GM23248 (cell line): ENCODE data around the gene KRCC1. TPM values are rescaled to one million over a fixed set of nuclear protein-coding genes. Genes with fewer than 3 reads are reported as not detected.
A peak's percentile ranks its signal among the peaks of the same experiment; 100 is the strongest.
"Not testable (repeated sequence)": the region's sequence is repeated elsewhere in the genome, so short reads cannot be mapped to it uniquely, and the experiment has no call there.

ENCODE experiments used
- DNase-seq: peaks from one replicate; pipeline ENCODE4 v3.0.0-alpha.2; 2015
- H2AFZ ChIP-seq: fragments of 200-600 bp; sonication (generic); 2 replicates; pipeline ENCODE4 v1.6.1; 2016; ENCODE audit warnings: antibody characterized with exemption
- H3F3A ChIP-seq: fragments of 200-600 bp; sonication (generic); 2 replicates; pipeline ENCODE4 v1.6.1; 2016; ENCODE audit warnings: mild to moderate bottlenecking, antibody characterized with exemption, mixed run types; ENCODE audit not compliant: insufficient read depth
- H3K27ac ChIP-seq: fragments of 200-600 bp; sonication (generic); 2 replicates; pipeline ENCODE4 v1.5.1; 2016; ENCODE audit warnings: mild to moderate bottlenecking
- H3K27me3 ChIP-seq: fragments of 200-600 bp; sonication (generic); replicated peaks from 2 replicates; pipeline ENCODE4 v1.6.1; 2016; ENCODE audit warnings: mild to moderate bottlenecking; ENCODE audit not compliant: insufficient read depth
- H3K36me3 ChIP-seq: fragments of 200-600 bp; sonication (generic); 2 replicates; pipeline ENCODE4 v1.6.1; 2016; ENCODE audit warnings: low read depth, mild to moderate bottlenecking
- H3K4me1 ChIP-seq: fragments of 200-600 bp; sonication (generic); 2 replicates; pipeline ENCODE4 v1.6.1; 2016; ENCODE audit warnings: mild to moderate bottlenecking; ENCODE audit not compliant: insufficient read depth
- H3K4me2 ChIP-seq: fragments of 200-600 bp; sonication (generic); one replicate; pipeline ENCODE4 v1.6.1; 2016; ENCODE audit warnings: mild to moderate bottlenecking; ENCODE audit not compliant: unreplicated experiment
- H3K4me3 ChIP-seq: fragments of 200-600 bp; sonication (generic); 2 replicates; pipeline ENCODE4 v1.5.1; 2016; ENCODE audit warnings: mild to moderate bottlenecking
- H3K79me2 ChIP-seq: fragments of 200-600 bp; sonication (generic); 2 replicates; pipeline ENCODE4 v1.6.1; 2016; ENCODE audit warnings: mild to moderate bottlenecking; ENCODE audit not compliant: insufficient read depth
- H3K9ac ChIP-seq: fragments of 200-600 bp; sonication (generic); 2 replicates; pipeline ENCODE4 v1.6.1; 2016; ENCODE audit warnings: mild to moderate bottlenecking
- H3K9me2 ChIP-seq: fragments of 200-600 bp; sonication (generic); 2 replicates; pipeline ENCODE4 v1.6.1; 2016; ENCODE audit warnings: mixed run types, mild to moderate bottlenecking, moderate library complexity; ENCODE audit not compliant: insufficient read depth
- H3K9me3 ChIP-seq: fragments of 200-600 bp; sonication (generic); one replicate; pipeline ENCODE4 v1.6.1; 2017; ENCODE audit warnings: low read depth
- H4K20me1 ChIP-seq: fragments of 200-600 bp; sonication (generic); 2 replicates; pipeline ENCODE4 v1.6.0; 2016; ENCODE audit not compliant: insufficient read depth
- EZH2 ChIP-seq: fragments of 200-600 bp; sonication (generic); IDR thresholded peaks from 2 replicates; pipeline ENCODE4 v1.6.1; 2018; ENCODE audit warnings: antibody characterized with exemption, mild to moderate bottlenecking; ENCODE audit not compliant: insufficient read depth, poor library complexity, severe bottlenecking
- EZH2phosphoT487 ChIP-seq: fragments of 200-600 bp; sonication (generic); IDR thresholded peaks from 2 replicates; pipeline ENCODE4 v1.6.1; 2018; ENCODE audit warnings: antibody characterized with exemption, moderate library complexity, mild to moderate bottlenecking, low read depth; ENCODE audit not compliant: insufficient read depth
- WGBS, 2 experiments: methylation state at CpG; one replicate each; pipeline ENCODE4 v1.1.6; 2015 to 2017; ENCODE audit warnings: low lambda C conversion rate in 2 of 2, low coverage in 1 of 2; ENCODE audit errors: missing lambda C conversion rate in 2 of 2; 5-methylcytosine and 5-hydroxymethylcytosine counted together
- in situ Hi-C: fragments of 300-500 bp; cut with MboI; formaldehyde crosslinking; loops from 2 replicates; pipeline ENCODE4 v1.15.0; 2020
- polyA plus RNA-seq: library from polyadenylated mRNA; unstranded; fragments of >200 nt; fragmentation: Nextera tagmentation; extraction: Ambion mirVana; gene quantifications from 2 replicates; pipeline ENCODE4 v1.2.1, GENCODE V29; 2016
- total RNA-seq: library from RNA; depleted of rRNA; stranded (reverse); fragments of >200 nt; shearing (Covaris generic); gene quantifications from 2 replicates; pipeline ENCODE4 v1.2.3, GENCODE V29; 2014

KRCC1 gene
- total and polyA plus RNA-seq, 2 experiments from 2014 or later, result 33.1 to 41.3 TPM

DNA sequence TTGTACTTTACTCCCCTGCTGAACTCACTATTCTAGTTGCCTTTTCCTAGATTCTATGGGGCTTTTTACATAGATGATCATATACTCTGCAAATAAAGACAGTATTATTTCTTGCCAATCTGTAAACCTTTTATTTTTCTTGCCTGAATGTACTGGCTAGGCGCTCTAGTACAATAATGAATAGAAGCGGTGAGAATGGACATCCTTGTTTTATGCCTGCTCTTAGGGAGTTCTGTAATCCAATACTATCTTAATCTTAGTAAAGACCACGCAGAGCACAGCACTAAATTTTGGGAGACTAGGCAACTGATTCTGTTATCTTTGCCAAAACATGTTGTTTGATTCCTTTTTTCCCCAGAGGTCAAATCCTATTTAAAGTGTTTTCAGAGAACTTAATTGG lies 7.0 kb downstream of the KRCC1 start:
- Histone ChIP-seq H3K36me3 (peaks cover 20% of the 10 kb centered on the region), H3K79me2 (peaks cover 100% of the 10 kb centered on the region)
- in situ Hi-C loops, result no loop called here

DNA sequence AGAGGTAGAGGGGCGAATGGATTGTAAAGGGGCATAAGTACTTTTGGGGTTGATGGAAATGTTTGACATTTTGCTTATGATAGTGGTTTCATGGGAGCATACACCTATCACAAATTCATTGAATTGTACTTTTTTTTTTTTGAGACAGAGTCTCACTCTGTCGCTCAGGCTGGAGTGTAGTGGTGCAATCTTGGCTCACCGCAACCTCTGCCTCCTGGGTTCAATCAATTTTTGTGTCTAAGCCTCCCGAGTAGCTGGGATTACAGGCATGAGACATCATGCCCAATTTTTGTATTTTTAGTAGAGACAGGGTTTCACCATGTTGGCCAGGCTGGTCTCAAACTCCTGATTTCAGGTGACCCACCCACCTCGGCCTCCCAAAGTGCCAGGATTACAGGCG lies 10.0 kb downstream of the KRCC1 start:
- H3K27ac ChIP-seq, H3K9me3 ChIP-seq, H2AFZ ChIP-seq, H3K4me3 ChIP-seq, H3K4me2 ChIP-seq, H3K27me3 ChIP-seq, H4K20me1 ChIP-seq, H3K4me1 ChIP-seq, in situ Hi-C loops, DNase-seq, H3K9me2 ChIP-seq, H3K9ac ChIP-seq: not testable (repeated sequence)
- Histone ChIP-seq H3F3A (peaks cover 54% of the 10 kb centered on the region), H3K36me3 (peaks cover 14% of the 10 kb centered on the region), H3K79me2 (peaks cover 98% of the 10 kb centered on the region)
- WGBS, 2 experiments, result 77 to 80% methylated on average over 6 of the region's 6 CpGs

More for the DNA sequence above, 7.0 kb downstream of the KRCC1 start:
- DNase-seq, result no peak
- Histone ChIP-seq H3K4me2 (no peak overlapping the region), H2AFZ (no peak overlapping the region), H3K9ac (no peak overlapping the region), H3K4me3 (no peak overlapping the region), H4K20me1 (0 out of 2 replicates have a peak, but pooled peaks cover 12% of the 10 kb centered on the region), H3K27me3 (no peaks in the 10 kb centered on the region), H3K4me1 (peaks cover 7% of the 10 kb centered on the region), H3K9me3 (no peaks in the 10 kb centered on the region), H3K9me2 (no peaks in the 10 kb centered on the region), H3K27ac (no peak overlapping the region), H3F3A (peaks cover 35% of the 10 kb centered on the region)
- TF ChIP-seq EZH2, result no peak
- TF ChIP-seq EZH2phosphoT487, result no peak
- 98 to 99% methylated on average over 3 of the region's 3 CpGs for WGBS, 2 experiments

DNA sequence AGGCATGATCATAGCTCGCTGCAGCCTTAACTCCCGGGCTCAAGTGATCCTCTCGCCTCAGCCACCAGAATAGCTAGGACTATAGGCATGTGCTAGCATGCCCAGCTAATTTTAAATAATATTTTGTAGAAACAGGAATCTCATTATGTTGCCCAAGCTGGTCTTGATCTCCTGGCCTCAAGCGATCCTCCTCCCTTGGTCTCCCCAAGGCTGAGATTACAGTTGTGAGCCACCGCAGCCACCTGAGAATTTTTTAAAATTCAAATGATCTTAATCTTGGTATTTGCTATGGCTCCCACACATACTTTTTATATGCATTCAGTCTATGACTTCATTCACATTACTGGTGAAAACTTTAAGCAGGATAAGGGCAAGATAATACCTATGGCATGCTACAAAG lies 13.1 kb downstream of the KRCC1 start:
- Histone ChIP-seq H3K79me2 (peaks cover 78% of the 10 kb centered on the region), H3K4me2 (no peak overlapping the region), H3K4me1 (peaks cover 18% of the 10 kb centered on the region), H3K27me3 (no peaks in the 10 kb centered on the region), H3K9ac (no peak overlapping the region), H3K9me2 (no peaks in the 10 kb centered on the region), H3K4me3 (no peak overlapping the region), H3K27ac (no peak overlapping the region), H3F3A (peaks cover 82% of the 10 kb centered on the region), H4K20me1 (no peaks in the 10 kb centered on the region), H3K9me3 (no peaks in the 10 kb centered on the region), H2AFZ (no peak overlapping the region), H3K36me3 (peaks cover 4% of the 10 kb centered on the region; the same call in 1 of the 2 replicates)
- WGBS, 2 experiments, result 96 to 98% methylated on average over 5 of the region's 5 CpGs
- TF ChIP-seq EZH2 (no peak), EZH2phosphoT487 (no peak)
- in situ Hi-C loops, result no loop called here
- DNase-seq, result no peak

DNA sequence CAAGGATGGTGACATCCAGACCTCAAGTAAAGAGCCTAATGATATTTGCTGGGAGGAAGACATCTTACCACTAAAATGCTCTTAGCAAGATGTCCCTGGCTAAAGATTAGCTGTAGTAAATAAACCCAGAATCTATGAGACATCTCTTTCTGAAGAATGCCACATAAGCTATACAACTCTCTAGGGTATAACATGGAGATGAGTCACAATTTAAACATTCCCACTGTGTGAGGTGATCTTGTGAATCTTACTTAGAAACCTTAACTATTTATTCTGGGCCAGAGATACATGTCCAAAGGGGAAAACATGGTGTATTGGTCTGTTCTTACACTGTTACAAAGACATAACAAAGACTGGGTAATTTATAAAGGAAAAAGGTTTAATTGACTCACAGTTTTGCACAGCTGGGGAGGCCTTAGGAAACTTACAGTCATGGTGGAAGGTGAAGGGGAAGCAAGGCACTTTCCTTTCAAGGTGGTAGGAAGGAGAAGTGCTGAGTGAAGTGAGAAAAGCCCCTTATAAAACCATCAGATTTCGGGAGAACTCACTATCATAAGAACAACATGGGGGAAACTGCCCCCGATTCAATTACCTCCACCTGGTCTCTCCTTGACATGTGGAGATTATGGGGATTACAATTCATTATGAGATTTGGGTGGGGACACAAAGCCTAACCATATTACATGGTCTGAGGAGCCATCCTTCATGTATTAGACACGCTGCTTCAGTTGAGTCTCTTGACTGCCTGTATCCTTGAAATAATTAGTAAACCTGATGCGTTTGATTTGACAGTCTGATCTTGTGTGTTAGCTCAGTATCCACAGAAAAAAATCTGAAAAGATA lies 17.1 kb downstream of the KRCC1 start:
- Histone ChIP-seq H2AFZ (no peak overlapping the region), H3K4me3 (no peak overlapping the region), H3K9ac (peak overlapping the region; percentile 30; the same call in 1 of the 2 replicates), H3K9me2 (no peaks in the 10 kb centered on the region), H3K27ac (peak overlapping the region; percentile 84), H3K4me1 (peaks cover 34% of the 10 kb centered on the region), H3F3A (peaks cover 57% of the 10 kb centered on the region), H3K9me3 (no peaks in the 10 kb centered on the region), H3K4me2 (peak overlapping the region; percentile 26), H3K79me2 (peaks cover 74% of the 10 kb centered on the region), H4K20me1 (no peaks in the 10 kb centered on the region), H3K27me3 (no peaks in the 10 kb centered on the region), H3K36me3 (peaks cover 31% of the 10 kb centered on the region)
- 96 to 99% methylated on average over 4 of the region's 4 CpGs for WGBS, 2 experiments
- DNase-seq, result peak; percentile 91
- in situ Hi-C loops, result no loop called here
- TF ChIP-seq EZH2, result no peak
- no peak for TF ChIP-seq EZH2phosphoT487
